Prostate gland (tissue), 2 donors: ENCODE data around the gene TMEM170B.

Source experiments
- CTCF ChIP-seq, 4 experiments: fragments of 200-600 bp in 2 of 4; fragments of 450-650 bp in 2 of 4; sonication (generic) in 2 of 4; IDR thresholded peaks; 1 replicate in 3 of 4; 2 replicates in 1 of 4; pipeline ENCODE4 v1.5.1; 2016 to 2019; ENCODE audit warnings: antibody characterized with exemption in 4 of 4, mild to moderate bottlenecking in 2 of 4, moderate library complexity in 2 of 4
- POLR2AphosphoS5 ChIP-seq: sonication (generic); formaldehyde crosslinking; IDR thresholded peaks from one replicate; pipeline ENCODE4 v1.6.1; 2017; ENCODE audit warnings: antibody characterized with exemption

DNA sequence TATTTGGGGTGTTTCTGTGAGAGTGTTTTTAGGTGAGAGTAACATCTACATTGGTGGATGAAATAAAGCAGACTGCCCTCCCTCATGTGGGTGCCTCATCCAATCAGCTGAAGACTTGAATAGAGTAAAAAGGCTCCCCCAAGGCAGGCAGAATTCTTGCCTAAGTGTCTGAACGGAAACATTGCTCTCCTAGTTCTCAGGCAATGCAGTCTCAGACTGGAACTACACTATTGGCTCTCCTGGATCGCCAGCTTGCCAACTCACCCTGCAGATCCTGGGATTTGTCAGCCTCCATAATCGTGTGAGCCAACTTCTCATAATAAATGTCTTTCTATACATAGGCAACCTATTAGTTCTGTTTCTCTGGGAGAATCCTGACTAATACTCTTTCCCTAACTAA, 5.5 kb upstream of the TMEM170B start:
- TF ChIP-seq POLR2AphosphoS5 (no peak), CTCF (IDR thresholded peaks at IDR 0.05) (no peak)
